ENCODE measurements around the gene COX7A2L.
"Not testable (repeated sequence)": the region's sequence is repeated elsewhere in the genome, so short reads cannot be mapped to it uniquely, and the experiment has no call there.

COX7A2L gene

GRCh38 chr2:42360890-42361727, at the start of gene COX7A2L:
COX7A2L (minus strand) TSS chr2:42361217; CDS start chr2:42361161, 56 bp downstream.
- TF ChIP-seq JUND (IDR thresholded peaks at IDR 0.05; ENCODE audit: low read depth), result no peak
- in situ Hi-C loops (cut with HindIII; ENCODE audit: low pct_unique_long_range_greater_than_20kb, low sequenced_read_pairs), result no loop called here
- peak; percentile 88 to 96 for DNase-seq (ENCODE audit: low read depth in 1 of 2, low spot score in 1 of 2)

- in situ Hi-C loops (cut with HindIII; ENCODE audit: low pct_unique_long_range_greater_than_20kb, low sequenced_read_pairs), result no loop called here
- no peak for TF ChIP-seq JUND (IDR thresholded peaks at IDR 0.05; ENCODE audit: low read depth)
- no peak for DNase-seq (ENCODE audit: low read depth in 1 of 2, low spot score in 1 of 2)
These were observed 47.0 kb upstream of the COX7A2L start for GRCh38 chr2:42408009-42408408.

GRCh38 chr2:42407476-42407875, 46.5 kb upstream of the COX7A2L start:
- TF ChIP-seq JUND (IDR thresholded peaks at IDR 0.05; ENCODE audit: low read depth), result no peak
- DNase-seq (ENCODE audit: low read depth in 1 of 2, low spot score in 1 of 2), result no peak
- in situ Hi-C loops (cut with HindIII; ENCODE audit: low pct_unique_long_range_greater_than_20kb, low sequenced_read_pairs), result no loop called here

GRCh38 chr2:42404676-42405075, 43.7 kb upstream of the COX7A2L start:
- no peak for DNase-seq (ENCODE audit: low read depth in 1 of 2, low spot score in 1 of 2)
- in situ Hi-C loops (cut with HindIII; ENCODE audit: low pct_unique_long_range_greater_than_20kb, low sequenced_read_pairs), result no loop called here
- TF ChIP-seq JUND (IDR thresholded peaks at IDR 0.05; ENCODE audit: low read depth), result no peak

GRCh38 chr2:42401773-42402172, 40.8 kb upstream of the COX7A2L start:
- no peak for TF ChIP-seq JUND (IDR thresholded peaks at IDR 0.05; ENCODE audit: low read depth)
- in situ Hi-C loops (cut with HindIII; ENCODE audit: low pct_unique_long_range_greater_than_20kb, low sequenced_read_pairs), result no loop called here
- DNase-seq (ENCODE audit: low read depth in 1 of 2, low spot score in 1 of 2), result no peak

- DNase-seq (ENCODE audit: low read depth in 1 of 2, low spot score in 1 of 2); in situ Hi-C loops (cut with HindIII; ENCODE audit: low pct_unique_long_range_greater_than_20kb, low sequenced_read_pairs): not testable (repeated sequence)
These were observed 37.0 kb upstream of the COX7A2L start for GRCh38 chr2:42398052-42398451.

- DNase-seq (ENCODE audit: low read depth in 1 of 2, low spot score in 1 of 2); in situ Hi-C loops (cut with HindIII; ENCODE audit: low pct_unique_long_range_greater_than_20kb, low sequenced_read_pairs): not testable (repeated sequence)
These were observed 32.3 kb upstream of the COX7A2L start for GRCh38 chr2:42393320-42393719.

GRCh38 chr2:42392191-42392590, 31.2 kb upstream of the COX7A2L start:
- DNase-seq (ENCODE audit: low read depth in 1 of 2, low spot score in 1 of 2), result no peak
- in situ Hi-C loops (cut with HindIII; ENCODE audit: low pct_unique_long_range_greater_than_20kb, low sequenced_read_pairs), result no loop called here
- no peak for TF ChIP-seq JUND (IDR thresholded peaks at IDR 0.05; ENCODE audit: low read depth)

- no peak for TF ChIP-seq JUND (IDR thresholded peaks at IDR 0.05; ENCODE audit: low read depth)
- no peak for DNase-seq (ENCODE audit: low read depth in 1 of 2, low spot score in 1 of 2)
- in situ Hi-C loops (cut with HindIII; ENCODE audit: low pct_unique_long_range_greater_than_20kb, low sequenced_read_pairs), result no loop called here
These were observed 29.5 kb upstream of the COX7A2L start for GRCh38 chr2:42390401-42390969.

- DNase-seq (ENCODE audit: low read depth in 1 of 2, low spot score in 1 of 2), result peak in 1 of 2 experiments; percentile 34
- TF ChIP-seq JUND (IDR thresholded peaks at IDR 0.05; ENCODE audit: low read depth), result no peak
- in situ Hi-C loops (cut with HindIII; ENCODE audit: low pct_unique_long_range_greater_than_20kb, low sequenced_read_pairs), result no loop called here
These were observed 25.7 kb upstream of the COX7A2L start for GRCh38 chr2:42386682-42387081.

- peak; percentile 20 to 66 for DNase-seq (ENCODE audit: low read depth in 1 of 2, low spot score in 1 of 2)
- TF ChIP-seq JUND (IDR thresholded peaks at IDR 0.05; ENCODE audit: low read depth), result no peak
- in situ Hi-C loops (cut with HindIII; ENCODE audit: low pct_unique_long_range_greater_than_20kb, low sequenced_read_pairs), result no loop called here
These were observed 24.2 kb upstream of the COX7A2L start for GRCh38 chr2:42385225-42385624.

- in situ Hi-C loops (cut with HindIII; ENCODE audit: low pct_unique_long_range_greater_than_20kb, low sequenced_read_pairs), result no loop called here
- no peak for DNase-seq (ENCODE audit: low read depth in 1 of 2, low spot score in 1 of 2)
- TF ChIP-seq JUND (IDR thresholded peaks at IDR 0.05; ENCODE audit: low read depth), result no peak
These were observed 23.0 kb upstream of the COX7A2L start for GRCh38 chr2:42383855-42384530.

- in situ Hi-C loops (cut with HindIII; ENCODE audit: low pct_unique_long_range_greater_than_20kb, low sequenced_read_pairs), result no loop called here
- TF ChIP-seq JUND (IDR thresholded peaks at IDR 0.05; ENCODE audit: low read depth), result no peak
- no peak for DNase-seq (ENCODE audit: low read depth in 1 of 2, low spot score in 1 of 2)
These were observed 21.1 kb upstream of the COX7A2L start for GRCh38 chr2:42382144-42382543.

- DNase-seq (ENCODE audit: low read depth in 1 of 2, low spot score in 1 of 2); in situ Hi-C loops (cut with HindIII; ENCODE audit: low pct_unique_long_range_greater_than_20kb, low sequenced_read_pairs): not testable (repeated sequence)
These were observed 19.0 kb upstream of the COX7A2L start for GRCh38 chr2:42380026-42380425.
